ENCODE data around the gene CCDC187. TPM values are rescaled to one million over a fixed set of nuclear protein-coding genes. Genes with fewer than 3 reads are reported as not detected.

The CCDC187 gene
- total and polyA plus RNA-seq, 10 donors: 0.03 to 0.20 (median 0.11) TPM; not detected in 2

DNA sequence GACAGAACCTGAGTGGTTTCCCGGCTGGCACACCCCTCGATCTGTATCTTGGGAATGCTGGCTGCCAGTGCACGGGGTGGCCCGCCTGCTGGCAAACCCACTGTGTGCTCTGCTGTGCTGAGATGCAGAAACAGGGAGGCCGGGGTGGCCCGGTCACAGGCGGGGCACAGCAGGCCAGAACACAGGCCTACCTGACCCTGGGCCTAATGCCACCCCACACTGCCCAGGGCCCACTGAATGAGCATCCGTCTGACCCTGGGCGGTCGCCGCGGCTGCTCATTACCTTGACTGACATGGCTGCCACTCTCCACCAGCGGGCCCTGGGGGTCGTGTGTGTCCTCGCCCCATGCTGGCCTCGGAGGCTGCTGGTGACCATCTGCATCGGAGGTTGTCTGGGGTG is 44.1 kb downstream of the CCDC187 start:
- Histone ChIP-seq H3K4me1 (peaks cover 0 to 10% (median 3%) of the 10 kb centered on the region in 6 donors), H3K4me3 (no peak overlapping the region), H3K9me3 (no peaks in the 10 kb centered on the region), H3K27me3 (replicated peaks in 1 of 7) (peaks cover 0 to 15% (median 0%) of the 10 kb centered on the region in 7 donors), H3K36me3 (no peaks in the 10 kb centered on the region), H3K27ac (no peak overlapping the region)
- intact Hi-C loops (cut with DNase I; ENCODE audit: low total_unique reads): no loop called here
- no peak for TF ChIP-seq POLR2AphosphoS5 (IDR thresholded peaks at IDR 0.05)
- TF ChIP-seq, protein P1, sequence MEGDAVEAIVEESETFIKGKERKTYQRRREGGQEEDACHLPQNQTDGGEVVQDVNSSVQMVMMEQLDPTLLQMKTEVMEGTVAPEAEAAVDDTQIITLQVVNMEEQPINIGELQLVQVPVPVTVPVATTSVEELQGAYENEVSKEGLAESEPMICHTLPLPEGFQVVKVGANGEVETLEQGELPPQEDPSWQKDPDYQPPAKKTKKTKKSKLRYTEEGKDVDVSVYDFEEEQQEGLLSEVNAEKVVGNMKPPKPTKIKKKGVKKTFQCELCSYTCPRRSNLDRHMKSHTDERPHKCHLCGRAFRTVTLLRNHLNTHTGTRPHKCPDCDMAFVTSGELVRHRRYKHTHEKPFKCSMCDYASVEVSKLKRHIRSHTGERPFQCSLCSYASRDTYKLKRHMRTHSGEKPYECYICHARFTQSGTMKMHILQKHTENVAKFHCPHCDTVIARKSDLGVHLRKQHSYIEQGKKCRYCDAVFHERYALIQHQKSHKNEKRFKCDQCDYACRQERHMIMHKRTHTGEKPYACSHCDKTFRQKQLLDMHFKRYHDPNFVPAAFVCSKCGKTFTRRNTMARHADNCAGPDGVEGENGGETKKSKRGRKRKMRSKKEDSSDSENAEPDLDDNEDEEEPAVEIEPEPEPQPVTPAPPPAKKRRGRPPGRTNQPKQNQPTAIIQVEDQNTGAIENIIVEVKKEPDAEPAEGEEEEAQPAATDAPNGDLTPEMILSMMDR (IDR thresholded peaks at IDR 0.05 in 8 of 11, conservative IDR thresholded peaks at IDR 0.05 in 3 of 11): no peak
- TF ChIP-seq POLR2A (IDR thresholded peaks at IDR 0.05): no peak
- DNase-seq: no peak
- WGBS, 5 donors: 81 to 100% (median 91%) methylated on average over 5 to 17 of the region's 17 CpGs

- Histone ChIP-seq H3K4me3 (no peak overlapping the region), H3K9me3 (no peaks in the 10 kb centered on the region), H3K36me3 (no peaks in the 10 kb centered on the region), H3K27ac (no peak overlapping the region), H3K27me3 (replicated peaks in 1 of 7) (peaks cover 0 to 18% (median 0%) of the 10 kb centered on the region in 7 donors), H3K4me1 (peaks cover 0 to 14% (median 5%) of the 10 kb centered on the region in 6 donors)
- 56 to 62% (median 60%) methylated on average over 2 to 4 of the region's 4 CpGs for WGBS, 5 donors
- TF ChIP-seq POLR2AphosphoS5 (IDR thresholded peaks at IDR 0.05): no peak
- TF ChIP-seq, protein P1 (IDR thresholded peaks at IDR 0.05 in 8 of 11, conservative IDR thresholded peaks at IDR 0.05 in 3 of 11): no peak
- TF ChIP-seq POLR2A (IDR thresholded peaks at IDR 0.05): no peak
- intact Hi-C loops (cut with DNase I; ENCODE audit: low total_unique reads): no loop called here
- no peak for DNase-seq
Measured at GRCh38 chr9:136259517-136259813, 44.4 kb downstream of the CCDC187 start.

DNA sequence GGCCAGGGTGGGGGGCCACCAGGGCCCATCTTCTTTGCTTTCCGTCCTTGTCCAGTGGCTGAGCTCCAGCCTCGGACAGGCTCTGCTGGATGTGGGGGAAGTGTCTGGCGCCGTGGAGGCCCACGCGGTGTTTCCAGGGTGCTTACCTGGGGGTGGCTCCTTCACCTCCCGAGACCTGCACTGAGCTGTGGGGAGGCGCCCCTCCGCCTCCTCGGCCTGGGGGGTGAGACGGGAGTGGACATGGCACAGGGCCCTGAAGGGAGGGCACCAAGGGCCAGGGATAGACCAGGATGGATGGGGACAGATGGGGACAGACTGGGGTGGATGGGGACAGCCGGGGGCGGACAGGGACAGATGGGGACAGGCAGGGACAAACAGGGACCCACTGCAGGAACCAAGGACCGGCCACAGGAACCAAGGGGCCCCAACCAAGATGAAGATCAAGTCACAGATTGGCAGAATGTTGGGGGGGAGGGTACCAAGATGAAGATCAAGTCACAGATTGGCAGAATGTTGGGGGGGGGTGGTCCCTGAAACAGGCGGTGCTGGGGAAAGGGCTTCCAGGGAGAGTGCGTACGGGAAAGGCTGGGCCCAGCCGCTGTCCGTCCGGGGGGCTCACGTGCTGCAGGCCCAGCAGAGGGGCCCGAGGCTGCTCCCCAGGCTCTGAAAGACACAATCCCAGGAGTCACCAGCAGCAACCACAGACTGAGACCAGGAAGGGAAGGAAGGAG is 44.9 kb downstream of the CCDC187 start:
- DNase-seq: no peak
- intact Hi-C loops (cut with DNase I; ENCODE audit: low total_unique reads): no loop called here
- 74 to 82% (median 81%) methylated on average over 21 to 22 of the region's 22 CpGs for WGBS, 5 donors

DNA sequence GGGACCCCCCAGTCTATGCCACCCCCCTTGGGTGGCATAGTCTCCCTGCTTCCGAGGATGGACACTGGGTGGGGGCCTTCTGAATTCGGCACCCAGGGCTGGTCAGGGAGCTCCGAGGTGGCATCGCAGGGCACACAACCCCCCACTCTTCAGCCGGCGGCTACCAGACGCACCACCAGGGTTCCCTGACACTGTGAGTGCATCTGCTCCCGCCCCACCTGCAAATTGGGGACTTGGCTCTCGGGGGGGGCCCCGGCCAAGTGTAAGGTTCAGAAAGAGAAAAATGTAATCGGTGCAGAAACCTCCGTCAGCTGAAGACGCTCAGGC is 45.6 kb downstream of the CCDC187 start:
- no peak overlapping the region for H3K4me3 ChIP-seq
- H3K36me3 ChIP-seq: no peaks in the 10 kb centered on the region
- H3K27ac ChIP-seq: no peak overlapping the region
- H3K9me3 ChIP-seq: no peaks in the 10 kb centered on the region
- no peak for TF ChIP-seq POLR2A (IDR thresholded peaks at IDR 0.05)
- TF ChIP-seq, protein P1 (IDR thresholded peaks at IDR 0.05 in 8 of 11, conservative IDR thresholded peaks at IDR 0.05 in 3 of 11): no peak
- no peak for TF ChIP-seq POLR2AphosphoS5 (IDR thresholded peaks at IDR 0.05)
- WGBS, 5 donors: 65 to 87% (median 85%) methylated on average over 13 of the region's 13 CpGs
- intact Hi-C loops (cut with DNase I; ENCODE audit: low total_unique reads): no loop called here
- H3K27me3 ChIP-seq (replicated peaks in 1 of 7): peaks cover 0 to 12% (median 0%) of the 10 kb centered on the region in 7 donors
- no peak for DNase-seq
- peaks cover 0 to 16% (median 7%) of the 10 kb centered on the region in 6 donors for H3K4me1 ChIP-seq

More for the DNA sequence above, 44.9 kb downstream of the CCDC187 start:
- Histone ChIP-seq H3K27ac (no peak overlapping the region), H3K4me3 (no peak overlapping the region), H3K27me3 (replicated peaks in 1 of 7) (peaks cover 0 to 18% (median 0%) of the 10 kb centered on the region in 7 donors), H3K4me1 (peaks cover 0 to 16% (median 7%) of the 10 kb centered on the region in 6 donors), H3K9me3 (no peaks in the 10 kb centered on the region), H3K36me3 (no peaks in the 10 kb centered on the region)
- TF ChIP-seq POLR2A (IDR thresholded peaks at IDR 0.05): no peak
- TF ChIP-seq, protein P1 (IDR thresholded peaks at IDR 0.05 in 8 of 11, conservative IDR thresholded peaks at IDR 0.05 in 3 of 11): no peak
- no peak for TF ChIP-seq POLR2AphosphoS5 (IDR thresholded peaks at IDR 0.05)

Data from spleen (tissue), 11 donors.